ENCODE results near the gene ACBD7. TPM values are rescaled to one million over a fixed set of nuclear protein-coding genes. Genes with fewer than 3 reads are reported as not detected.

ACBD7 gene
- total and polyA plus RNA-seq, 2 of the 8 experiments (the other 6 are each of a cell fraction or from before 2014, with no cell fraction given), result 9.0 to 17.8 TPM

DNA sequence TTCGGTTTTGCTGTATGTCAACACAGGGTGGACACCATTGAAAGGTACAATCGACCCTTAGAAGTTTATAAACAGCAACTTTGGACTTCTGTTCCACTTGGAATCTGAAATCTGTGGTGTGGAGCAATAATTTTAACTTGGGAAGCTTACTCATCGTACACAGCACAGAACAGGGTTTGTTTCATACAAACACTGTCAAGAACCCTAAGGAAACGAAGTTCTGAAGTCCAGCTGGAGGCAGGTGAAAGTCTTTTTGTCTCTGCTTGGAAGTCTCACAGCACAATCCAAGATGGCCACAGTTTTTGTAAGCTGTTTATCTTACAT is 48.4 kb upstream of the ACBD7 start:
- WGBS, 2 experiments (ENCODE audit: extremely low coverage in 1 of 2, insufficient coverage in 1 of 2, insufficient read length in 1 of 2, insufficient replicate concordance in 2 of 2, low coverage in 1 of 2, low lambda C conversion rate in 2 of 2, missing lambda C conversion rate in 1 of 2), result 80% methylated on average over 4 of the region's 4 CpGs; no CpG with 5 or more reads in 1 of the 2 experiments
- no peak overlapping the region for H2BK12ac ChIP-seq (ENCODE audit: low read depth, low read length)
- no peak overlapping the region for H3K27ac ChIP-seq (ENCODE audit: low read depth, low read length)
- H3K9ac ChIP-seq (replicated peaks in 1 of 4; ENCODE audit: extremely low read depth in 1 of 4, low read depth in 3 of 4, low read length in 3 of 4), result no peak overlapping the region
- no peaks in the 10 kb centered on the region for H3K23me2 ChIP-seq (ENCODE audit: low read depth, low read length)
- no peak overlapping the region for H4K5ac ChIP-seq (ENCODE audit: insufficient read length, low read depth, low read length)
- H2AK5ac ChIP-seq (ENCODE audit: low read depth, low read length), result no peak overlapping the region
- no peaks in the 10 kb centered on the region for H4K20me1 ChIP-seq (replicated peaks in 1 of 2; ENCODE audit: control insufficient read depth in 1 of 2, insufficient read depth in 2 of 2, low read length in 2 of 2)
- H3K27me3 ChIP-seq (replicated peaks in 1 of 4; ENCODE audit: control insufficient read depth in 3 of 4, extremely low read depth in 1 of 4, insufficient read depth in 3 of 4, low read length in 3 of 4), result no peaks in the 10 kb centered on the region
- H3K4me2 ChIP-seq (ENCODE audit: insufficient read depth in 1 of 2, low read depth in 2 of 2, low read length in 2 of 2), result no peak overlapping the region
- no peak overlapping the region for H2BK120ac ChIP-seq (replicated peaks; ENCODE audit: low read depth, low read length)
- H3K14ac ChIP-seq (ENCODE audit: insufficient read length), result no peak overlapping the region
- H3K23ac ChIP-seq (ENCODE audit: insufficient read length), result no peak overlapping the region
- no peak overlapping the region for H3K18ac ChIP-seq (ENCODE audit: extremely low read depth, low read length)
- no peaks in the 10 kb centered on the region for H3K9me3 ChIP-seq (ENCODE audit: insufficient read depth in 2 of 2, low read depth in 1 of 2, low read length in 1 of 2)
- no peak overlapping the region for H2BK20ac ChIP-seq (ENCODE audit: low read length)
- FAIRE-seq, result no peak
- no peak overlapping the region for H3K4me3 ChIP-seq (ENCODE audit: extremely low read depth in 1 of 4, insufficient read depth in 2 of 4, low read depth in 3 of 4, low read length in 4 of 4)
- H2AFZ ChIP-seq (ENCODE audit: low read length), result no peak overlapping the region
- no peak overlapping the region for H2BK15ac ChIP-seq (ENCODE audit: low read length)
- no peak for DNase-seq (ENCODE audit: low read depth in 1 of 2, low spot score in 2 of 2)
- no peak overlapping the region for H3K56ac ChIP-seq (replicated peaks; ENCODE audit: insufficient read length, low read depth, low read length)
- H4K91ac ChIP-seq (replicated peaks; ENCODE audit: insufficient read length, low read length), result no peak overlapping the region
- CTCF ChIA-PET (ENCODE audit: partially characterized antibody), result no interaction called here
- no peak overlapping the region for H3K4ac ChIP-seq (replicated peaks; ENCODE audit: insufficient read length, low read depth, low read length)
- POLR2A ChIA-PET (ENCODE audit: partially characterized antibody), result no interaction called here
- no peak overlapping the region for H4K8ac ChIP-seq (ENCODE audit: extremely low read depth, insufficient read depth, low read length)
- no peaks in the 10 kb centered on the region for H3K79me1 ChIP-seq (ENCODE audit: low read depth, low read length)
- H2BK5ac ChIP-seq (ENCODE audit: low read depth, low read length), result no peak overlapping the region
- H3K79me2 ChIP-seq (ENCODE audit: control insufficient read depth in 1 of 2, insufficient read depth in 2 of 2, low read length in 2 of 2), result no peaks in the 10 kb centered on the region
- H3K4me1 ChIP-seq (replicated peaks in 1 of 4; ENCODE audit: control insufficient read depth in 3 of 4, insufficient read depth in 4 of 4, low read length in 3 of 4), result no peaks in the 10 kb centered on the region
- peaks cover 0 to 12% (median 9%) of the 10 kb centered on the region in 4 experiments; a peak in 6 of 8 replicates for H3K36me3 ChIP-seq (ENCODE audit: control insufficient read depth in 2 of 4, insufficient read depth in 4 of 4, low read length in 3 of 4)
- TF ChIP-seq MAFK (IDR thresholded peaks at IDR 0.05; ENCODE audit: low read depth, low read length) (no peak), FOSL1 (IDR thresholded peaks at IDR 0.05; ENCODE audit: insufficient read depth, low read depth, low read length) (no peak), PHF8 (conservative IDR thresholded peaks at IDR 0.05; ENCODE audit: low read depth, low read length) (no peak), SP4 (IDR thresholded peaks at IDR 0.05; ENCODE audit: low read length) (no peak), RAD21 (IDR thresholded peaks at IDR 0.05 in 1 of 2, conservative IDR thresholded peaks at IDR 0.05 in 1 of 2; ENCODE audit: low read depth in 2 of 2, low read length in 2 of 2) (no peak), KDM5A (IDR thresholded peaks at IDR 0.05; ENCODE audit: low read length) (no peak), BCL11A (IDR thresholded peaks at IDR 0.05; ENCODE audit: low read depth in 2 of 2, low read length in 2 of 2) (no peak), CBX8 (IDR thresholded peaks at IDR 0.05; ENCODE audit: borderline replicate concordance, low read depth, low read length) (no peak), CEBPB (IDR thresholded peaks at IDR 0.05; ENCODE audit: low read depth, low read length) (no peak), EP300 (IDR thresholded peaks at IDR 0.05; ENCODE audit: borderline replicate concordance in 1 of 2, low read depth in 2 of 2, low read length in 2 of 2) (no peak), EGR1 (IDR thresholded peaks at IDR 0.05; ENCODE audit: borderline replicate concordance, low read depth, low read length) (no peak), ZNF274 (IDR thresholded peaks at IDR 0.05; ENCODE audit: borderline replicate concordance, extremely low read depth, low read length) (no peak)
- TF ChIP-seq, protein P1, sequence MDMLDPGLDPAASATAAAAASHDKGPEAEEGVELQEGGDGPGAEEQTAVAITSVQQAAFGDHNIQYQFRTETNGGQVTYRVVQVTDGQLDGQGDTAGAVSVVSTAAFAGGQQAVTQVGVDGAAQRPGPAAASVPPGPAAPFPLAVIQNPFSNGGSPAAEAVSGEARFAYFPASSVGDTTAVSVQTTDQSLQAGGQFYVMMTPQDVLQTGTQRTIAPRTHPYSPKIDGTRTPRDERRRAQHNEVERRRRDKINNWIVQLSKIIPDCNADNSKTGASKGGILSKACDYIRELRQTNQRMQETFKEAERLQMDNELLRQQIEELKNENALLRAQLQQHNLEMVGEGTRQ (IDR thresholded peaks at IDR 0.05; ENCODE audit: low read length), result no peak

Data from H1 (cell line).